K562 (cell line): ENCODE data around the gene SAE1. TPM values are rescaled to one million over a fixed set of nuclear protein-coding genes. Genes with fewer than 3 reads are reported as not detected.

Experiments used
- ATAC-seq: fragments of 200-7000 bp; cut with Tn5 transposase; 3 replicates; pipeline ENCODE4 v1.9.1; 2020; ENCODE audit warnings: moderate library complexity
- BruUV-seq: library from RNA; stranded (reverse); fragments of 400-500 nt; replicated peaks from 2 replicates; lab custom pipeline; 2021; lab: Mats Ljungman, UMichigan
- CTCF ChIA-PET: fragments of 300-600 bp; formaldehyde crosslinking; extraction: SDS; loops from one replicate; lab custom pipeline; 2021; ENCODE audit warnings: low intra/inter-chr PET ratio; lab: Yijun Ruan, JAX
- POLR2A ChIA-PET: fragments of 300-600, 350-650 bp; sonication (Branson Sonifier 250); formaldehyde crosslinking; extraction: SDS; loops from one replicate; lab custom pipeline; 2021; ENCODE audit warnings: antibody characterized with exemption, inconsistent platforms; lab: Yijun Ruan, JAX
- DNase-seq, 4 experiments: peaks; one replicate each; pipeline versions ENCODE4 v3.0.0 to v3.0.0-alpha.2; 2011 to 2018; ENCODE audit warnings: low spot score in 3 of 4, mixed read lengths in 3 of 4; ENCODE audit errors: extremely low read depth in 1 of 4
- FAIRE-seq: peaks from 2 replicates; lab custom pipeline; 2011; peaks lifted over from hg19 to GRCh38; lab: Jason Lieb, UNC
- H2AFZ ChIP-seq: 2 replicates; pipeline ENCODE4 v1.6.0; 2011; ENCODE audit warnings: low read depth, low read length, control low read depth, inconsistent platforms
- H3K27ac ChIP-seq: fragments of 200-600 bp; 3 replicates; pipeline ENCODE4 v1.8.0; 2011; ENCODE audit warnings: low read depth, mild to moderate bottlenecking, control low read depth, inconsistent platforms, low read length, moderate library complexity, mixed read lengths; ENCODE audit errors: extremely low read depth
- H3K27me3 ChIP-seq, 2 experiments: fragments of 300-600 bp in 1 of 2; 2 replicates in 1 of 2; 3 replicates in 1 of 2; pipeline versions ENCODE4 v1.6.0 to v1.8.0; 2011; ENCODE audit warnings: inconsistent platforms in 2 of 2, low read length in 2 of 2, mild to moderate bottlenecking in 1 of 2, mixed read lengths in 1 of 2, moderate library complexity in 1 of 2; ENCODE audit not compliant: control insufficient read depth in 2 of 2, insufficient read depth in 2 of 2
- H3K36me3 ChIP-seq: fragments of 300-600 bp; 3 replicates; pipeline ENCODE4 v1.8.0; 2011; ENCODE audit warnings: mild to moderate bottlenecking, low read length, inconsistent platforms; ENCODE audit not compliant: control insufficient read depth, insufficient read depth
- H3K4me1 ChIP-seq, 2 experiments: fragments of 200-600 bp in 1 of 2; replicated peaks in 1 of 2; 2 replicates in 1 of 2; 3 replicates in 1 of 2; pipeline versions ENCODE4 v1.5.1 to v1.8.0; 2011; ENCODE audit warnings: inconsistent platforms in 2 of 2, low read length in 2 of 2, mild to moderate bottlenecking in 1 of 2, mixed read lengths in 1 of 2, moderate library complexity in 1 of 2; ENCODE audit not compliant: control insufficient read depth in 2 of 2, insufficient read depth in 2 of 2
- H3K4me2 ChIP-seq: 2 replicates; pipeline ENCODE4 v1.6.1; 2011; ENCODE audit warnings: low read length, control low read depth, inconsistent platforms, mixed read lengths; ENCODE audit not compliant: insufficient read depth
- H3K4me3 ChIP-seq: fragments of 200-600 bp; sonication (generic), shearing (Covaris generic); 2 replicates; pipeline ENCODE4 v1.5.1; 2016; ENCODE audit warnings: control low read depth, inconsistent platforms
- H3K79me2 ChIP-seq: fragments of 200-600 bp; 3 replicates; pipeline ENCODE4 v1.8.0; 2011; ENCODE audit warnings: low read length, inconsistent platforms; ENCODE audit not compliant: control insufficient read depth, insufficient read depth
- H3K9ac ChIP-seq, 2 experiments: 2 replicates each; pipeline versions ENCODE4 v1.6.0 to v1.6.1; 2011; ENCODE audit warnings: low read depth in 2 of 2, low read length in 2 of 2, control low read depth in 1 of 2, inconsistent platforms in 1 of 2, mild to moderate bottlenecking in 1 of 2, mixed read lengths in 1 of 2; ENCODE audit not compliant: insufficient read depth in 1 of 2
- H3K9me1 ChIP-seq: one replicate; pipeline ENCODE4 v1.6.0; 2011; ENCODE audit warnings: inconsistent platforms, mild to moderate bottlenecking, low read length, moderate library complexity; ENCODE audit not compliant: control insufficient read depth, insufficient read depth
- H3K9me3 ChIP-seq: replicated peaks from 2 replicates; pipeline ENCODE4 v1.5.1; 2011; ENCODE audit warnings: low read depth, low read length, inconsistent platforms; ENCODE audit not compliant: control insufficient read depth, insufficient read depth
- H4K20me1 ChIP-seq: replicated peaks from 2 replicates; pipeline ENCODE4 v1.6.1; 2011; ENCODE audit warnings: low read length, inconsistent platforms, mixed read lengths; ENCODE audit not compliant: control insufficient read depth, insufficient read depth
- EP300 ChIP-seq: IDR thresholded peaks from 2 replicates; pipeline ENCODE4 v1.6.1; 2012; ENCODE audit warnings: low read length, improper control_type of control experiment
- MCM3 ChIP-seq: fragments of 450-650 bp; IDR thresholded peaks from 2 replicates; pipeline ENCODE4 v1.6.1; 2016
- PHF20 ChIP-seq: fragments of 450-650 bp; IDR thresholded peaks from 2 replicates; pipeline ENCODE4 v1.6.1; 2018; ENCODE audit not compliant: partially characterized antibody
- POLR2G ChIP-seq: fragments of 200-400 bp; formaldehyde crosslinking; IDR thresholded peaks from 2 replicates; pipeline ENCODE4 v1.6.1; 2017; ENCODE audit warnings: low read depth, mild to moderate bottlenecking, antibody characterized with exemption, low read length, moderate library complexity
- ZFP36 ChIP-seq: fragments of 150-350 bp; IDR thresholded peaks from 2 replicates; pipeline ENCODE4 v1.6.1; 2018; ENCODE audit warnings: low read length, low read depth; ENCODE audit not compliant: partially characterized antibody
- WGBS: fragments of 100-300 bp; shearing (Covaris generic); methylation state at CpG from one replicate; pipeline ENCODE4 v1.1.6; 2016; ENCODE audit warnings: low coverage, mixed read lengths; ENCODE audit not compliant: insufficient coverage; ENCODE audit errors: missing lambda C conversion rate; 5-methylcytosine and 5-hydroxymethylcytosine counted together
- in situ Hi-C: fragments of 300-500 bp; cut with MboI; formaldehyde crosslinking; loops from 4 replicates; pipeline ENCODE4 v1.15.0; 2018; ENCODE audit warnings: inconsistent platforms, mixed read lengths
- intact Hi-C: fragments of 100-400 bp; cut with micrococcal nuclease; formaldehyde crosslinking; loops from 2 replicates; pipeline ENCODE4 v1.14.2; 2022
- polyA plus RNA-seq, 8 experiments: library from polyadenylated mRNA; depleted of rRNA in 4 of 8; stranded (reverse) in 5 of 8; unstranded in 3 of 8; fragments of >200 nt; fragmentation: Nextera tagmentation in 2 of 8; fragmentation: Illumina TruSeq in 1 of 8; extraction: Ambion mirVana in 2 of 8; extraction: Trizol in 1 of 8; gene quantifications; 2 replicates each; pipeline versions ENCODE4 v1.2.1 to v1.2.3, GENCODE V29; 2011 to 2014; ENCODE audit warnings: inconsistent platforms in 1 of 8, missing spikeins in 1 of 8
- total RNA-seq, 7 experiments: library from RNA; depleted of rRNA in 6 of 7; stranded (reverse); fragments of >200 nt in 6 of 7; fragmentation: Illumina TruSeq in 2 of 7; extraction: Trizol in 2 of 7; gene quantifications; 2 replicates each; pipeline versions ENCODE4 v1.2.1 to v1.2.3, GENCODE V29; 2011 to 2021; ENCODE audit warnings: low replicate concordance in 1 of 7

The SAE1 gene
- total and polyA plus RNA-seq, 9 of the 15 experiments (the other 6 are each of a cell fraction or from before 2014, with no cell fraction given), result 82.8 to 299 (median 217) TPM

DNA sequence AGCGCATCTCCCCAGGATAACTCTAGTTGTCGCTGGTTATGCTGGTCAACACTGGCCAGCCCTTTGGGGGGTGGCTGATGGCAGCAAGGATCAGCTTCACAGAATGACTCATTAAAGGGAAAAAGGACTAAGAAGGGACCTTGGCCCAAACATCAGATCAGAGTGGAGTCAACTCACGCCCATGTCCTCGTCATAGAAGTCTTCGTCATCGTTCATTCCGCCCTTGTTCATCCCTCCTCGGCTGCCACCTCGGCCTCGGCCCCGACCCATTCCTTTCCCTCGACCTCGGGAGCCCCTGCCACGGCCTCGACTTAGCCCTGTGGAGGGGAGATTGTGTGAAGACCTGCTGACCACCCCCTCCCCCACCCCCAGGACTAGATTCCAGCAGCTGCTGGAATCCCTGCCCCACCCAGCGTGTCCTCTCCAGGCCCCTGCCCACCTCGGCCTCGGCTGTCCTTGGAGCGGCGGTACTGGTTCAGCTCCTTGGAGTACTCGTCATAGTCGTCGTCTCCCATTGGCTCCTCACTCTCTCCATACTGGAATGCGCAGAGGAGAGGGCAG lies 45.7 kb upstream of the SAE1 start:
- 0 out of 2 replicates have a peak, but pooled peaks have one; percentile 18 for TF ChIP-seq POLR2G
- no peak for TF ChIP-seq PHF20
- H3K36me3 ChIP-seq, result peaks cover 95% of the 10 kb centered on the region; the same call in 2 of the 3 replicates
- in situ Hi-C loops, result loop anchor here (5.0 kb wide), 1 partner anchor 42 kb away; no protein-coding TSS in a partner anchor
- H3K79me2 ChIP-seq, result no peaks in the 10 kb centered on the region
- CTCF ChIA-PET, result no interaction called here
- WGBS, result 96% methylated on average over 19 of the region's 24 CpGs
- no peak overlapping the region for H3K4me2 ChIP-seq
- no peaks in the 10 kb centered on the region for H3K4me1 ChIP-seq
- no peak for ATAC-seq
- POLR2A ChIA-PET, result no interaction called here
- no peak for DNase-seq
- H3K27ac ChIP-seq, result no peak overlapping the region
- H3K9me3 ChIP-seq, result no peaks in the 10 kb centered on the region
- no peaks in the 10 kb centered on the region for H3K27me3 ChIP-seq
- H3K4me3 ChIP-seq, result no peak overlapping the region
- no peak overlapping the region for H3K9ac ChIP-seq
- no peaks in the 10 kb centered on the region for H3K9me1 ChIP-seq
- no TSS peak for BruUV-seq
- intact Hi-C loops, result no loop called here
- no peaks in the 10 kb centered on the region for H4K20me1 ChIP-seq
- no peak for FAIRE-seq
- no peak overlapping the region for H2AFZ ChIP-seq

DNA sequence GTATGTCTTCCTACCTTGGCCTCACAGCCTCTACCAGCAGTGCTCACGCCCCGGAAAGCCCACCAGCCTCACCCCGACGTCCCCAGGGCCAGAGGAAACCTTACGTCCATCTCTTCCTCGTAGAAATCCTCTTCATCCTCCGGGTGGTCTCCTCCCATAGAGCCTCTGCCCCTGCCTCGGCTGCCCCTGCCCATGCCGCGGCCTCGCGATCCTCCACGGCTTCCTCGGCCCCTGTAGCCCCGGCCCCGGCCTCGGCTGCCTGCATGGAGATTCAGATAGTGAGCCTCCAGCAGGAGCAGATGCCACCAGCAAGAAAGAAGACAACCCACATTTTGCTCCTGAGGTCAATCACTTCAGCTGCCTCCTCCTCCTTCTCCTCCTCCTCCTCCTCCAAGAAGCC lies 44.4 kb upstream of the SAE1 start:
- 0 out of 2 replicates have a peak, but pooled peaks have one; percentile 26 for TF ChIP-seq POLR2G
- no peak for TF ChIP-seq EP300
- TF ChIP-seq MCM3, result no peak
- TF ChIP-seq ZFP36, result peak; percentile 67
- no peaks in the 10 kb centered on the region for H3K9me3 ChIP-seq
- ChIA-PET POLR2A (no interaction called here), CTCF (no interaction called here)
- no peak overlapping the region for H3K4me3 ChIP-seq
- no peaks in the 10 kb centered on the region for H3K9me1 ChIP-seq
- peaks cover 95% of the 10 kb centered on the region; the same call in 2 of the 3 replicates for H3K36me3 ChIP-seq
- intact Hi-C loops, result no loop called here
- H3K79me2 ChIP-seq, result no peaks in the 10 kb centered on the region
- no peak overlapping the region for H3K9ac ChIP-seq
- no peak overlapping the region for H2AFZ ChIP-seq
- FAIRE-seq (no peak), ATAC-seq (no peak), DNase-seq (no peak)
- H4K20me1 ChIP-seq, result no peaks in the 10 kb centered on the region
- no peaks in the 10 kb centered on the region for H3K27me3 ChIP-seq
- no TSS peak for BruUV-seq
- no peaks in the 10 kb centered on the region for H3K4me1 ChIP-seq
- 99% methylated on average over 15 of the region's 17 CpGs for WGBS
- H3K27ac ChIP-seq, result no peak overlapping the region
- no peak overlapping the region for H3K4me2 ChIP-seq
- in situ Hi-C loops, result no loop called here
